GM12873 (cell line): Measurements from ENCODE around the gene DIDO1.

Experiments
- CTCF ChIP-seq: IDR thresholded peaks from 2 replicates; pipeline ENCODE4 v1.5.1; 2012; ENCODE audit warnings: low read depth, mild to moderate bottlenecking, moderate library complexity, low read length, control low read depth; ENCODE audit not compliant: insufficient read depth; ENCODE audit errors: missing control alignments

The DIDO1 gene

GRCh38 chr20:62840244-62841197 lies 85.8 kb downstream of the DIDO1 start:
- no peak for TF ChIP-seq CTCF

DNA sequence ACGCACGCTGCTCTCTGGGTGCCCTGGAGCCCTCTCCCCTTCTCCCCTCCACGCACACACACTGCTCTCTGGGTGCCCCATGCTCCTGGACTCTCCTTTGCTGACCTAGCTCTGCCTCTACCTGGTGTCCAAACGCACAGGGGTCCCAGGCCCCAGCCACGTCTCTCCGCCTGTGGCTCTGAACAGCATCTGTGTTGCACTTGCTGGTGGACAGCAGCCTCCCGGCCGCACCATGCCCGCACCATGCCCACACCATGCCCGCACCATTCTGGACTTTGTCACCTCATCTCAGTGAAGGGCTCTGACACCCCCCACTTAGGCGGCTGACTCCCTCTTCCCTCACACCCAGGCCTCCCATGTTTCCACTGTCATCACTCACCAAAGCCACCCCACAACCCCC lies 86.5 kb downstream of the DIDO1 start:
- no peak for TF ChIP-seq CTCF

DNA sequence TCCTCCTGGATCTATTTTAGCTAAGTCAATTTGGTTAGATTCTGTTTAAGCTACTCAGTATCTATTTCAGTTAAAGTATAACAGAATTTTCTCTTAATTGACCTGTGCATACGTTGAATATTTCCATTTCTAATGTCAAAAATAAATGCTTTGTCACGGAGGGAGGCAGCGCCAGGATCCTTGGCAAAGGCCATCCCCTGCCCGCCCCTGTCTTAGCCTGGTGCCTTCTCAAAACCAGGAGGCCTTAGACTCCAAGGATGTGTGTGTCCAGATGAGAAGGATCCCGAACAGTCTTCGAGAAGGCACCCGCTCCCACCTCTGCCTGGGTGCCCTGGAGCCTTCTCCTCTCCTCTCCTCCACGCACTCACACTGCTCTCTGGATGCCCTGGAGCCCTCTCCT lies 87.0 kb downstream of the DIDO1 start:
- no peak for TF ChIP-seq CTCF

- TF ChIP-seq CTCF: no peak
These were observed 88.0 kb downstream of the DIDO1 start for GRCh38 chr20:62838128-62838891.

GRCh38 chr20:62837790-62838127 lies 88.5 kb downstream of the DIDO1 start:
- no peak for TF ChIP-seq CTCF

GRCh38 chr20:62836967-62837490 lies 89.3 kb downstream of the DIDO1 start:
- no peak for TF ChIP-seq CTCF
